H1 (cell line): ENCODE measurements around the gene SLC47A2. TPM values are rescaled to one million over a fixed set of nuclear protein-coding genes. Genes with fewer than 3 reads are reported as not detected.

ENCODE experiments used
- CTCF ChIA-PET: fragments of 300-600 bp; sonication (Branson Sonifier 250); formaldehyde crosslinking; loops from one replicate; lab custom pipeline; 2021; ENCODE audit not compliant: partially characterized antibody; lab: Charles Lee
- POLR2A ChIA-PET: fragments of 300-600 bp; sonication (Branson Sonifier 250); formaldehyde crosslinking; loops from one replicate; lab custom pipeline; 2021; ENCODE audit warnings: inconsistent platforms; ENCODE audit not compliant: partially characterized antibody; lab: Charles Lee
- DNase-seq, 2 experiments: peaks; one replicate each; pipeline versions ENCODE4 v3.0.0 to v3.0.0-alpha.2; 2010 to 2022; ENCODE audit warnings: low spot score in 2 of 2, low read depth in 1 of 2, mixed read lengths in 1 of 2
- FAIRE-seq: peaks from 2 replicates; lab custom pipeline; 2011; peaks lifted over from hg19 to GRCh38; lab: Jason Lieb, UNC
- H2AFZ ChIP-seq: 2 replicates; pipeline ENCODE4 v1.8.1; 2012; ENCODE audit warnings: low read length, inconsistent platforms
- H2AK5ac ChIP-seq: 2 replicates; pipeline ENCODE4 v1.6.1; 2013; ENCODE audit warnings: low read depth, low read length
- H2BK120ac ChIP-seq: replicated peaks from 2 replicates; pipeline ENCODE3; 2013; ENCODE audit warnings: low read depth, low read length, inconsistent platforms
- H2BK12ac ChIP-seq: 2 replicates; pipeline ENCODE4 v1.6.1; 2013; ENCODE audit warnings: low read depth, low read length
- H2BK15ac ChIP-seq: 2 replicates; pipeline ENCODE4 v1.6.1; 2013; ENCODE audit warnings: low read length
- H2BK20ac ChIP-seq: 2 replicates; pipeline ENCODE4 v1.6.1; 2013; ENCODE audit warnings: low read length
- H2BK5ac ChIP-seq: 2 replicates; pipeline ENCODE4 v1.6.1; 2013; ENCODE audit warnings: low read depth, low read length
- H3K14ac ChIP-seq: 2 replicates; pipeline ENCODE4 v1.6.1; 2013; ENCODE audit warnings: inconsistent platforms; ENCODE audit not compliant: insufficient read length
- H3K18ac ChIP-seq: 2 replicates; pipeline ENCODE4 v1.6.1; 2013; ENCODE audit warnings: low read length; ENCODE audit errors: extremely low read depth
- H3K23ac ChIP-seq: 2 replicates; pipeline ENCODE4 v1.6.1; 2013; ENCODE audit warnings: inconsistent platforms; ENCODE audit not compliant: insufficient read length
- H3K23me2 ChIP-seq: 2 replicates; pipeline ENCODE4 v1.6.1; 2013; ENCODE audit warnings: low read depth, low read length
- H3K27ac ChIP-seq: 2 replicates; pipeline ENCODE4 v1.6.1; 2011; ENCODE audit warnings: low read depth, low read length, inconsistent platforms
- H3K27me3 ChIP-seq, 4 experiments: replicated peaks in 1 of 4; 1 replicate in 1 of 4; 2 replicates in 3 of 4; pipeline versions ENCODE4 v1.6.1 to v1.8.1; 2011 to 2013; ENCODE audit warnings: low read length in 3 of 4, mild to moderate bottlenecking in 3 of 4, inconsistent platforms in 2 of 4, mixed read lengths in 2 of 4, moderate library complexity in 1 of 4; ENCODE audit not compliant: control insufficient read depth in 3 of 4, insufficient read depth in 3 of 4; ENCODE audit errors: extremely low read depth in 1 of 4
- H3K36me3 ChIP-seq, 4 experiments: 2 replicates each; pipeline versions ENCODE4 v1.6.1 to v1.8.1; 2011 to 2013; ENCODE audit warnings: mild to moderate bottlenecking in 4 of 4, low read length in 3 of 4, moderate library complexity in 2 of 4, control low read depth in 1 of 4, inconsistent platforms in 1 of 4; ENCODE audit not compliant: insufficient read depth in 4 of 4, control insufficient read depth in 2 of 4
- H3K4ac ChIP-seq: replicated peaks from 2 replicates; pipeline ENCODE3; 2013; ENCODE audit warnings: low read length, low read depth, mixed read lengths, inconsistent platforms; ENCODE audit not compliant: insufficient read length
- H3K4me1 ChIP-seq, 4 experiments: replicated peaks in 1 of 4; 1 replicate in 1 of 4; 2 replicates in 3 of 4; pipeline versions ENCODE4 v1.6.1 to v1.8.1; 2011 to 2013; ENCODE audit warnings: low read length in 3 of 4, inconsistent platforms in 2 of 4, mixed read lengths in 1 of 4; ENCODE audit not compliant: insufficient read depth in 4 of 4, control insufficient read depth in 3 of 4
- H3K4me2 ChIP-seq, 2 experiments: 2 replicates each; pipeline versions ENCODE4 v1.6.1 to v1.8.1; 2011 to 2013; ENCODE audit warnings: low read depth in 2 of 2, low read length in 2 of 2, control low read depth in 1 of 2, inconsistent platforms in 1 of 2, mild to moderate bottlenecking in 1 of 2; ENCODE audit not compliant: insufficient read depth in 1 of 2
- H3K4me3 ChIP-seq, 4 experiments: fragments of 200-600, 300-600 bp in 1 of 4; sonication (generic), shearing (Covaris generic), sonication (Bioruptor Twin) in 1 of 4; 2 replicates each; pipeline versions ENCODE4 v1.5.1 to v1.8.1; 2011 to 2016; ENCODE audit warnings: low read length in 4 of 4, low read depth in 3 of 4, control low read depth in 2 of 4, inconsistent platforms in 2 of 4, mild to moderate bottlenecking in 2 of 4, mixed read lengths in 1 of 4, moderate library complexity in 1 of 4; ENCODE audit not compliant: insufficient read depth in 2 of 4; ENCODE audit errors: extremely low read depth in 1 of 4
- H3K56ac ChIP-seq: replicated peaks from 2 replicates; pipeline ENCODE3; 2013; ENCODE audit warnings: low read depth, mild to moderate bottlenecking, mixed read lengths, low read length, inconsistent platforms; ENCODE audit not compliant: insufficient read length
- H3K79me1 ChIP-seq: 2 replicates; pipeline ENCODE4 v1.6.1; 2013; ENCODE audit warnings: low read depth, low read length, control low read depth
- H3K79me2 ChIP-seq, 2 experiments: 2 replicates each; pipeline versions ENCODE4 v1.6.1 to v1.8.1; 2012 to 2013; ENCODE audit warnings: low read length in 2 of 2, mild to moderate bottlenecking in 2 of 2, inconsistent platforms in 1 of 2; ENCODE audit not compliant: insufficient read depth in 2 of 2, control insufficient read depth in 1 of 2
- H3K9ac ChIP-seq, 4 experiments: replicated peaks in 1 of 4; 1 replicate in 1 of 4; 2 replicates in 3 of 4; pipeline versions ENCODE4 v1.6.1 to v1.8.1; 2011 to 2013; ENCODE audit warnings: low read depth in 3 of 4, low read length in 3 of 4, control low read depth in 2 of 4, mild to moderate bottlenecking in 2 of 4, moderate library complexity in 2 of 4, inconsistent platforms in 1 of 4; ENCODE audit errors: extremely low read depth in 1 of 4
- H3K9me3 ChIP-seq, 2 experiments: 2 replicates each; pipeline versions ENCODE4 v1.6.1 to v1.8.1; 2012 to 2013; ENCODE audit warnings: mild to moderate bottlenecking in 2 of 2, moderate library complexity in 2 of 2, control low read depth in 1 of 2, inconsistent platforms in 1 of 2, low read depth in 1 of 2, low read length in 1 of 2, mixed read lengths in 1 of 2; ENCODE audit not compliant: insufficient read depth in 2 of 2
- H4K20me1 ChIP-seq, 2 experiments: replicated peaks in 1 of 2; 2 replicates each; pipeline versions ENCODE3 to v1.8.1; 2011 to 2013; ENCODE audit warnings: inconsistent platforms in 2 of 2, low read length in 2 of 2, mild to moderate bottlenecking in 1 of 2; ENCODE audit not compliant: insufficient read depth in 2 of 2, control insufficient read depth in 1 of 2
- H4K5ac ChIP-seq: 2 replicates; pipeline ENCODE4 v1.6.1; 2013; ENCODE audit warnings: low read length, low read depth, mixed read lengths, inconsistent platforms; ENCODE audit not compliant: insufficient read length
- H4K8ac ChIP-seq: 2 replicates; pipeline ENCODE4 v1.8.0; 2013; ENCODE audit warnings: mild to moderate bottlenecking, moderate library complexity, low read length, inconsistent platforms; ENCODE audit not compliant: insufficient read depth; ENCODE audit errors: extremely low read depth
- H4K91ac ChIP-seq: replicated peaks from 2 replicates; pipeline ENCODE3; 2013; ENCODE audit warnings: low read length, mixed read lengths, inconsistent platforms; ENCODE audit not compliant: insufficient read length
- CBX5 ChIP-seq: fragments of 300-800, 300-1000 bp; sonication (generic); IDR thresholded peaks from 2 replicates; pipeline ENCODE4 v1.7.1; 2016; ENCODE audit warnings: antibody characterized with exemption, low read length, low read depth
- JUN ChIP-seq: IDR thresholded peaks from 2 replicates; pipeline ENCODE4 v1.6.1; 2011; ENCODE audit warnings: low read depth, mild to moderate bottlenecking, improper control_type of control experiment, low read length
- NRF1 ChIP-seq: IDR thresholded peaks from 2 replicates; pipeline ENCODE4 v1.6.1; 2011; ENCODE audit warnings: mild to moderate bottlenecking, low read depth, low read length, improper control_type of control experiment
- TAF1 ChIP-seq: IDR thresholded peaks from 2 replicates; pipeline ENCODE4 v1.6.1; 2011; ENCODE audit warnings: mild to moderate bottlenecking, low read depth, low read length
- WGBS, 2 experiments: shearing (Covaris generic) in 1 of 2; methylation state at CpG; one replicate each; pipeline versions ENCODE4 v1.1.6 to v1.1.7; 2013 to 2015; ENCODE audit warnings: low lambda C conversion rate in 2 of 2, mixed read lengths in 2 of 2, inconsistent platforms in 1 of 2, low coverage in 1 of 2, missing lambda C conversion rate in 1 of 2; ENCODE audit not compliant: insufficient replicate concordance in 2 of 2, insufficient coverage in 1 of 2, insufficient read length in 1 of 2; ENCODE audit errors: extremely low coverage in 1 of 2, missing lambda C conversion rate in 1 of 2; 5-methylcytosine and 5-hydroxymethylcytosine counted together
- polyA plus RNA-seq, 7 experiments: library from polyadenylated mRNA; depleted of rRNA in 3 of 7; stranded (reverse) in 5 of 7; unstranded in 2 of 7; fragments of >200 nt in 5 of 7; fragments of 200-250 nt in 2 of 7; gene quantifications; 1 replicate in 5 of 7; 2 replicates in 1 of 7; 4 replicates in 1 of 7; pipeline versions ENCODE4 v1.2.1 to v1.2.3, GENCODE V29; 2011 to 2013; ENCODE audit warnings: missing spikeins in 2 of 7, mixed read lengths in 2 of 7
- total RNA-seq: library from RNA; stranded (reverse); fragmentation: NEBNext Ultra II Directional; extraction: Animal tissue kit (Norgen Biotek cat#: 25700); gene quantifications from 2 replicates; pipeline ENCODE4 v1.2.1, GENCODE V29; 2021

The SLC47A2 gene
- total and polyA plus RNA-seq, 2 of the 8 experiments (the other 6 are each of a cell fraction or from before 2014, with no cell fraction given) = not detected

DNA sequence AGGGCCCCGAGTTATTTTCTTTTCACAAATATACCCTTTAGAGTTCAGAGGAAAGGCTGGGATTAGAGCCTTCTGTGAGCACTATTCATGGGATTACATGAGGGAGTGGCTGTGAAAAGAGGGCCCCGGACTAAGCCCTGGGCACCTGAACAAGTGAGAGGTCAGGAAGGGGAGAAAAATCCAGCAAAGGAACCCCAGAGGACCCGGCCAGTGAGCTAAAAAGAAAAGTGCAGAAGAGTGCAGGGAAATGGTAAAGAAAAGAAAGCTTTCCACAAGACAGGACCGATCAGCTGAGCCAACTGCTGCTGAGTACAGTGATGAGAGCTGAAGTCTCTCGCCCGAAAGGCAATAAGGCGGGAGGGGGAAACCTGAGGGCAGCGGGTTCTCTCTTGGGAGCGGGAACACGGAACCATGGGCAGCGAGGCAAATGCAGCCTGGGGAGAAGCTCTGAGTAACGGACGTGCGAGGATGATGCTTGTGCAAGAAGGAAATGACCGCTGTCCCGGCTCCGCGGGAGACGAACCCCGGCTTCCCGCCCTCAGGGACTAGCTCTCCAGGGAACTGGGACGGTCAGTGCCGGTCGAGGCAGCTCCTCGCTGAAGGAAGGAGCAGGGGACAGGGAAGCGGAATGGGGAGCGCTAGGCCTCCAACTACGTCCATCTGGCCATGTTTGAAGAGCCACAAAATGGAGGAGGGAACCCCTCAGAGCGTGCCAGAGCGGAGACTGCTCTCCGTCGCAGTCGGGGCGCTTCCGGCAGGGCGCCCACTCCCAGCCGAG, 68.5 kb downstream of the SLC47A2 start:
- H2BK5ac ChIP-seq = peak overlapping the region; percentile 74
- peak in 1 of 2 experiments; percentile 82 for DNase-seq
- peak overlapping the region; percentile 96 for H2AFZ ChIP-seq
- TF ChIP-seq TAF1 (peak; percentile 18; the same call in 1 of the 2 replicates), NRF1 (no peak), CBX5 (no peak), JUN (no peak)

More for the DNA sequence above, 68.5 kb downstream of the SLC47A2 start:
- H3K4me1 ChIP-seq = peaks cover 6 to 14% (median 11%) of the 10 kb centered on the region in 4 experiments
- H3K79me2 ChIP-seq = peaks cover 6 to 37% of the 10 kb centered on the region in 2 experiments
- peak overlapping the region; percentile 97 for H2BK12ac ChIP-seq
- peak overlapping the region; percentile 66 for H4K5ac ChIP-seq
- peaks cover 0 to 2% (median 0%) of the 10 kb centered on the region in 4 experiments; a peak in 2 of 7 replicates for H3K27me3 ChIP-seq
- no peak overlapping the region for H2BK15ac ChIP-seq
- H2BK20ac ChIP-seq = 0 out of 2 replicates have a peak overlapping the region, but pooled peaks have one; percentile 40
- H3K23ac ChIP-seq = no peak overlapping the region
- H3K9me3 ChIP-seq = no peaks in the 10 kb centered on the region; a peak in 1 of 4 replicates
- H3K36me3 ChIP-seq = peaks cover 0 to under 1% (median 0%) of the 10 kb centered on the region in 4 experiments; a peak in 1 of 8 replicates
- peak overlapping the region; percentile 89 for H3K18ac ChIP-seq
- peaks cover 0 to 2% of the 10 kb centered on the region in 2 experiments for H4K20me1 ChIP-seq
- peak overlapping the region; percentile 43 for H3K56ac ChIP-seq
- FAIRE-seq = no peak
- peak overlapping the region; percentile 97 for H4K91ac ChIP-seq
- H3K4me2 ChIP-seq = peak overlapping the region; percentile 84 to 97
- no peak overlapping the region for H3K14ac ChIP-seq
- peaks cover 11% of the 10 kb centered on the region for H3K23me2 ChIP-seq
- POLR2A ChIA-PET = interaction anchor here (0.6 to 2.6 kb wide), 24 partner anchors 16 to 366 kb away, joined by 3 to 16 read pairs (median 3); partner anchors contain the start of genes B9D1, MAPK7, SLC47A1 and ULK2
- H3K9ac ChIP-seq = peak overlapping the region; percentile 31 to 71 (median 46); a peak in 6 of 7 replicates
- H2BK120ac ChIP-seq = no peak overlapping the region
- peak overlapping the region; percentile 91; the same call in 1 of the 2 replicates for H4K8ac ChIP-seq
- WGBS, 2 experiments = 4% methylated on average over 37 of the region's 37 CpGs; no CpG with 5 or more reads in 1 of the 2 experiments
- peak overlapping the region; percentile 70 to 75 (median 72) for H3K4me3 ChIP-seq
- peak overlapping the region; percentile 13; the same call in 1 of the 2 replicates for H3K27ac ChIP-seq
- peak overlapping the region; percentile 55; the same call in 1 of the 2 replicates for H2AK5ac ChIP-seq
- H3K79me1 ChIP-seq = peaks cover 3% of the 10 kb centered on the region; the same call in 1 of the 2 replicates
- CTCF ChIA-PET = interaction anchor here (0.8 to 8.0 kb wide), 24 partner anchors 9 to 285 kb away, joined by 3 to 56 read pairs (median 4); partner anchors contain the start of genes SLC47A1 and SLC47A2
- peak overlapping the region; percentile 75 for H3K4ac ChIP-seq
